Endothelial cell of umbilical vein (primary cell): ENCODE data around the gene ATP8A2. TPM values are rescaled to one million over a fixed set of nuclear protein-coding genes. Genes with fewer than 3 reads are reported as not detected.

ENCODE experiments used
- BruUV-seq: library from RNA; stranded (reverse); fragments of 400-500 nt; replicated peaks from 2 replicates; lab custom pipeline; 2021; lab: Mats Ljungman, UMichigan
- CTCF ChIA-PET: fragments of 300-600, 350-600 bp; sonication (Branson Sonifier 250); formaldehyde crosslinking; loops from one replicate; lab custom pipeline; 2021; ENCODE audit warnings: antibody characterized with exemption, inconsistent platforms; lab: Charles Lee
- POLR2A ChIA-PET: fragments of 300-600, 350-600 bp; sonication (Branson Sonifier 250); formaldehyde crosslinking; loops from one replicate; lab custom pipeline; 2021; ENCODE audit warnings: antibody characterized with exemption, inconsistent platforms; lab: Charles Lee
- DNase-seq: peaks from one replicate; pipeline ENCODE4 v3.0.0-alpha.2; 2011; ENCODE audit warnings: low read depth, low spot score
- FAIRE-seq: peaks from 2 replicates; lab custom pipeline; 2011; peaks lifted over from hg19 to GRCh38; lab: Jason Lieb, UNC
- H2AFZ ChIP-seq: 2 replicates; pipeline ENCODE4 v1.6.0; 2012; ENCODE audit warnings: low read depth, low read length, control low read depth, inconsistent platforms
- H3K27ac ChIP-seq: 2 replicates; pipeline ENCODE4 v1.5.1; 2011; ENCODE audit warnings: low read depth, mild to moderate bottlenecking, control low read depth, low read length, moderate library complexity; ENCODE audit not compliant: insufficient read depth
- H3K27me3 ChIP-seq, 2 experiments: 2 replicates each; pipeline versions ENCODE4 v1.6.0 to v1.6.1; 2011; ENCODE audit warnings: low read length in 2 of 2, mixed read lengths in 1 of 2; ENCODE audit not compliant: control insufficient read depth in 2 of 2, insufficient read depth in 2 of 2
- H3K36me3 ChIP-seq, 2 experiments: 2 replicates in 1 of 2; 3 replicates in 1 of 2; pipeline ENCODE4 v1.5.1; 2011; ENCODE audit warnings: low read length in 2 of 2, mild to moderate bottlenecking in 1 of 2, moderate library complexity in 1 of 2; ENCODE audit not compliant: control insufficient read depth in 2 of 2, insufficient read depth in 2 of 2; ENCODE audit errors: extremely low read depth in 1 of 2
- H3K4me1 ChIP-seq: 3 replicates; pipeline ENCODE4 v1.5.1; 2011; ENCODE audit warnings: mild to moderate bottlenecking, low read length; ENCODE audit not compliant: control insufficient read depth, insufficient read depth; ENCODE audit errors: extremely low read depth
- H3K4me2 ChIP-seq: 2 replicates; pipeline ENCODE4 v1.6.1; 2011; ENCODE audit warnings: low read length, control low read depth, mixed read lengths; ENCODE audit not compliant: insufficient read depth
- H3K4me3 ChIP-seq, 3 experiments: fragments of 200-600 bp in 1 of 3; sonication (generic), shearing (Covaris generic) in 1 of 3; replicated peaks in 1 of 3; 2 replicates each; pipeline ENCODE4 v1.5.1; 2011 to 2016; ENCODE audit warnings: control low read depth in 3 of 3, low read length in 3 of 3, mild to moderate bottlenecking in 2 of 3, inconsistent platforms in 1 of 3, low read depth in 1 of 3, moderate library complexity in 1 of 3; ENCODE audit not compliant: insufficient read depth in 1 of 3
- H3K79me2 ChIP-seq: 2 replicates; pipeline ENCODE4 v1.6.0; 2012; ENCODE audit warnings: low read length, inconsistent platforms; ENCODE audit not compliant: control insufficient read depth, insufficient read depth
- H3K9ac ChIP-seq: replicated peaks from 2 replicates; pipeline ENCODE3; 2011; ENCODE audit warnings: low read length, control low read depth; ENCODE audit not compliant: insufficient read depth; ENCODE audit errors: extremely low read depth
- H3K9me1 ChIP-seq: replicated peaks from 3 replicates; pipeline ENCODE4 v1.6.0; 2011; ENCODE audit warnings: mild to moderate bottlenecking, low read length; ENCODE audit not compliant: control insufficient read depth, insufficient read depth; ENCODE audit errors: extremely low read depth
- H3K9me3 ChIP-seq: replicated peaks from 2 replicates; pipeline ENCODE4 v1.5.1; 2012; ENCODE audit warnings: low read length, inconsistent platforms; ENCODE audit not compliant: control insufficient read depth, insufficient read depth
- H4K20me1 ChIP-seq: replicated peaks from 2 replicates; pipeline ENCODE3; 2011; ENCODE audit warnings: mild to moderate bottlenecking, low read length; ENCODE audit not compliant: control insufficient read depth, insufficient read depth; ENCODE audit errors: extremely low read depth
- EZH2 ChIP-seq: IDR thresholded peaks from 2 replicates; pipeline ENCODE4 v1.6.1; 2012; ENCODE audit warnings: borderline replicate concordance, low read depth, mild to moderate bottlenecking, moderate library complexity, low read length, inconsistent platforms; ENCODE audit not compliant: severe bottlenecking
- FOS ChIP-seq: IDR thresholded peaks from 2 replicates; pipeline ENCODE4 v1.6.1; 2011; ENCODE audit warnings: mild to moderate bottlenecking, low read length, moderate library complexity, borderline replicate concordance; ENCODE audit not compliant: insufficient read depth
- GATA2 ChIP-seq: IDR thresholded peaks from 2 replicates; pipeline ENCODE4 v1.7.0; 2011; ENCODE audit warnings: low read depth, mild to moderate bottlenecking, moderate library complexity, mixed read lengths, low read length; ENCODE audit not compliant: insufficient read length, insufficient read depth
- JUN ChIP-seq: IDR thresholded peaks from 2 replicates; pipeline ENCODE4 v1.6.1; 2011; ENCODE audit warnings: borderline replicate concordance, low read depth; ENCODE audit not compliant: insufficient read length, insufficient read depth
- MYC ChIP-seq: IDR thresholded peaks from one replicate; pipeline ENCODE4 v1.6.1; 2011; ENCODE audit warnings: mild to moderate bottlenecking, low read depth, low read length
- POLR2A ChIP-seq: IDR thresholded peaks from 2 replicates; pipeline ENCODE4 v1.6.1; 2012; ENCODE audit warnings: low read depth, mild to moderate bottlenecking, control low read depth, low read length
- POLR2AphosphoS5 ChIP-seq: IDR thresholded peaks from 2 replicates; pipeline ENCODE4 v1.6.1; 2012; ENCODE audit warnings: low read depth, mild to moderate bottlenecking, control low read depth, low read length, moderate library complexity; ENCODE audit not compliant: insufficient read depth
- dilution Hi-C: fragments of 300-500 bp; cut with MboI; formaldehyde crosslinking; loops from one replicate; pipeline ENCODE4 v1.15.0; 2019; ENCODE audit warnings: low sequenced_read_pairs; ENCODE audit not compliant: extremely low pct_ligation_motif_present
- intact Hi-C: fragments of 100-400 bp; cut with micrococcal nuclease; formaldehyde crosslinking; loops from one replicate; pipeline ENCODE4 v1.10.0; 2022
- polyA plus RNA-seq, 4 experiments: library from polyadenylated mRNA; depleted of rRNA in 3 of 4; stranded (reverse) in 3 of 4; unstranded in 1 of 4; fragments of >200 nt; gene quantifications; 2 replicates each; pipeline versions ENCODE4 v1.2.1 to v1.2.3, GENCODE V29; 2011 to 2012; ENCODE audit warnings: missing spikeins in 1 of 4
- total RNA-seq: library from RNA; stranded (reverse); gene quantifications from 2 replicates; pipeline ENCODE4 v1.2.3, GENCODE V29; 2021
- TF ChIP-seq, protein P1 (sequence below): IDR thresholded peaks from 2 replicates; pipeline ENCODE4 v1.6.1; 2011; ENCODE audit not compliant: insufficient read depth, insufficient read length
- TF ChIP-seq, protein P2 (sequence below), 2 donors: IDR thresholded peaks; 1 replicate in 1 of 2; 2 replicates in 1 of 2; pipeline ENCODE4 v1.5.1; 2011; ENCODE audit warnings: low read length in 2 of 2, mild to moderate bottlenecking in 2 of 2, moderate library complexity in 2 of 2, control low read depth in 1 of 2, inconsistent platforms in 1 of 2, low read depth in 1 of 2; ENCODE audit not compliant: insufficient read depth in 1 of 2; ENCODE audit errors: extremely low read depth in 1 of 2

ATP8A2 gene
- total and polyA plus RNA-seq, 2 donors (not counting 3 experiments of a cell fraction or from before 2014, with no cell fraction given), result 0.11 to 0.49 TPM

DNA sequence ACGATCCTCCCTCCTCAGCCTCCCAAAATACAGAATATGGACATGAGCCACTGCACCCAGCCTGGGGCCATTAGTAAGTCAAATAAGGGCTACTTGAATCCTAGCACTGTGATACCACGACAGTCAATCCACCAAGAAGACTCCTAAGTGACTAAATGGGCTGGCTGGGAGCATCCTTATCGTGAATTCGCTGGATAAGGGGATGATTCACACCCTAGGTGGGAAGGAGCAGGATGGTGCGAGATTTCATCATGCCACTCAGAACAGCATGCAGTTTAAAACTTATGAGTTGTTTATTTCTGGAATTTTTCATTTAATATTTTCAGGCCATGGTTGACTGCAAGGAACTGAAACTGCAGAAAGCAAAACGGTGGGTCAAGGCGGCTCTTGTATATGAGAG is 30.2 kb downstream of the ATP8A2 start:
- no peaks in the 10 kb centered on the region for H3K79me2 ChIP-seq
- no peaks in the 10 kb centered on the region for H3K27me3 ChIP-seq
- intact Hi-C loops (no loop called here), dilution Hi-C loops (no loop called here)
- TF ChIP-seq MYC (no peak), EZH2 (no peak), JUN (no peak), POLR2AphosphoS5 (no peak), POLR2A (no peak), GATA2 (no peak), FOS (no peak)
- TF ChIP-seq, protein P1, sequence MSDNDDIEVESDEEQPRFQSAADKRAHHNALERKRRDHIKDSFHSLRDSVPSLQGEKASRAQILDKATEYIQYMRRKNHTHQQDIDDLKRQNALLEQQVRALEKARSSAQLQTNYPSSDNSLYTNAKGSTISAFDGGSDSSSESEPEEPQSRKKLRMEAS, result no peak
- TF ChIP-seq, protein P2, sequence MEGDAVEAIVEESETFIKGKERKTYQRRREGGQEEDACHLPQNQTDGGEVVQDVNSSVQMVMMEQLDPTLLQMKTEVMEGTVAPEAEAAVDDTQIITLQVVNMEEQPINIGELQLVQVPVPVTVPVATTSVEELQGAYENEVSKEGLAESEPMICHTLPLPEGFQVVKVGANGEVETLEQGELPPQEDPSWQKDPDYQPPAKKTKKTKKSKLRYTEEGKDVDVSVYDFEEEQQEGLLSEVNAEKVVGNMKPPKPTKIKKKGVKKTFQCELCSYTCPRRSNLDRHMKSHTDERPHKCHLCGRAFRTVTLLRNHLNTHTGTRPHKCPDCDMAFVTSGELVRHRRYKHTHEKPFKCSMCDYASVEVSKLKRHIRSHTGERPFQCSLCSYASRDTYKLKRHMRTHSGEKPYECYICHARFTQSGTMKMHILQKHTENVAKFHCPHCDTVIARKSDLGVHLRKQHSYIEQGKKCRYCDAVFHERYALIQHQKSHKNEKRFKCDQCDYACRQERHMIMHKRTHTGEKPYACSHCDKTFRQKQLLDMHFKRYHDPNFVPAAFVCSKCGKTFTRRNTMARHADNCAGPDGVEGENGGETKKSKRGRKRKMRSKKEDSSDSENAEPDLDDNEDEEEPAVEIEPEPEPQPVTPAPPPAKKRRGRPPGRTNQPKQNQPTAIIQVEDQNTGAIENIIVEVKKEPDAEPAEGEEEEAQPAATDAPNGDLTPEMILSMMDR (IDR thresholded peaks at IDR 0.05; ENCODE audit: extremely low read depth in 1 of 2, insufficient read depth in 1 of 2, low read depth in 1 of 2, low read length in 2 of 2), result no peak
- no peaks in the 10 kb centered on the region for H3K9me1 ChIP-seq
- BruUV-seq, result no TSS peak
- no peak overlapping the region for H3K4me3 ChIP-seq
- no peak for DNase-seq
- no peak overlapping the region for H3K9ac ChIP-seq
- no peaks in the 10 kb centered on the region for H4K20me1 ChIP-seq
- ChIA-PET CTCF (no interaction called here), POLR2A (no interaction called here)
- H3K27ac ChIP-seq, result no peak overlapping the region
- H3K9me3 ChIP-seq, result no peaks in the 10 kb centered on the region
- FAIRE-seq, result no peak
- H3K36me3 ChIP-seq, result no peaks in the 10 kb centered on the region
- H3K4me2 ChIP-seq, result no peak overlapping the region
- no peaks in the 10 kb centered on the region for H3K4me1 ChIP-seq
- H2AFZ ChIP-seq, result no peak overlapping the region
